Esophagus squamous epithelium (tissue), 5 donors: ENCODE data around the gene RAMAC. TPM values are rescaled to one million over a fixed set of nuclear protein-coding genes. Genes with fewer than 3 reads are reported as not detected.
A peak's percentile ranks its signal among the peaks of the same experiment; 100 is the strongest.

Experiments
- DNase-seq: peaks from one replicate; lab custom pipeline; 2025; lab: John Stamatoyannopoulos, UW
- H3K27ac ChIP-seq, 4 donors: fragments of 200-600 bp; sonication (generic); one replicate each; pipeline ENCODE4 v1.5.1; 2016 to 2019; ENCODE audit warnings: mild to moderate bottlenecking in 1 of 4
- H3K27me3 ChIP-seq, 4 donors: fragments of 200-600 bp; sonication (generic); 1 replicate in 3 of 4; 2 replicates in 1 of 4; pipeline versions ENCODE4 v1.5.1 to v1.6.0; 2017 to 2021; ENCODE audit warnings: antibody characterized with exemption in 1 of 4
- H3K36me3 ChIP-seq, 3 donors: fragments of 200-600 bp; sonication (generic); one replicate each; pipeline ENCODE4 v1.5.1; 2016 to 2019
- H3K4me1 ChIP-seq, 3 donors: fragments of 200-600 bp; sonication (generic); one replicate each; pipeline ENCODE4 v1.5.1; 2017 to 2019
- H3K4me3 ChIP-seq, 4 donors: fragments of 200-600 bp; sonication (generic); 1 replicate in 3 of 4; 2 replicates in 1 of 4; pipeline ENCODE4 v1.5.1; 2016 to 2019; ENCODE audit warnings: mild to moderate bottlenecking in 2 of 4, moderate library complexity in 1 of 4
- H3K9me3 ChIP-seq, 3 donors: fragments of 200-600 bp; sonication (generic); one replicate each; pipeline ENCODE4 v1.5.1; 2016 to 2019
- CTCF ChIP-seq, 6 experiments: fragments of 450-650 bp in 4 of 6; fragments of 200-600 bp in 2 of 6; sonication (generic) in 2 of 6; IDR thresholded peaks; one replicate each; pipeline ENCODE4 v1.5.1; 2016 to 2019; ENCODE audit warnings: antibody characterized with exemption in 6 of 6, mild to moderate bottlenecking in 4 of 6, moderate library complexity in 4 of 6
- POLR2A ChIP-seq, 4 donors: fragments of 450-650 bp; IDR thresholded peaks; one replicate each; pipeline ENCODE4 v1.6.1; 2017; ENCODE audit warnings: antibody characterized with exemption in 4 of 4, mild to moderate bottlenecking in 4 of 4, moderate library complexity in 3 of 4
- WGBS, 2 donors: methylation state at CpG; one replicate each; pipeline ENCODE4 v1.1.5; 2018; 5-methylcytosine and 5-hydroxymethylcytosine counted together
- intact Hi-C: fragments of 100-400 bp; cut with DNase I; formaldehyde crosslinking; loops from one replicate; pipeline ENCODE4 v1.15.0; 2022
- total RNA-seq, 4 donors: library from RNA; depleted of rRNA; stranded (reverse); fragments of >200 nt; gene quantifications; one replicate each; pipeline ENCODE4 v1.1.0, GENCODE V29; 2016
- donor health status: DM: yes; HTN: yes; CAD: no.

RAMAC gene
- total RNA-seq, 4 donors from 2014 or later, result 29.1 to 31.5 (median 31.1) TPM

DNA sequence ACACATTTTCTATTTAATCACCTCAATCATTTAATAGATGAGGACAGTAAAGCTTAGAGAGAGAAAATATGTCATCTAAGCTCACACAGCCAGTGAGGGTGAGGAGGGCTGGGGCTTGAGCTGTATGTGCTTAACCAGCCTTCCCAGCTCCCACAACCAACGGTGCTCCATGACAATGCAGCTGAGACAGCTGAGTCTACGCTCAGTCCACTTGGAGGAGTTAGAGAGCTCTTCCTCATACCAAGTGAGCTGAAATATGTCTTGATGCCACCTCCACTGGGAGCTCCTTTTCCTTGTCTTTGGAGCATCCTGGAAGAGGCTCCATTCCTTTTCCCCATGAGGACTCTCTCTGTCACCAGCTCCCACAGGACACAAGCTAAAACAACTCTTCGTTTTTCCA is 42.8 kb upstream of the RAMAC start:
- WGBS, 2 donors, result 53 to 67% methylated on average over 3 of the region's 3 CpGs
- H3K27ac ChIP-seq, result peak overlapping the region; percentile 6 to 64 (median 19)
- no peaks in the 10 kb centered on the region for H3K27me3 ChIP-seq
- no peak for DNase-seq
- no peak for TF ChIP-seq CTCF (IDR thresholded peaks at IDR 0.05)
- TF ChIP-seq POLR2A (IDR thresholded peaks at IDR 0.05), result no peak
- peaks cover 0 to 34% (median 6%) of the 10 kb centered on the region in 3 donors for H3K4me1 ChIP-seq
- H3K36me3 ChIP-seq, result no peaks in the 10 kb centered on the region
- no peak overlapping the region for H3K4me3 ChIP-seq
- intact Hi-C loops, result no loop called here
- H3K9me3 ChIP-seq, result no peaks in the 10 kb centered on the region

DNA sequence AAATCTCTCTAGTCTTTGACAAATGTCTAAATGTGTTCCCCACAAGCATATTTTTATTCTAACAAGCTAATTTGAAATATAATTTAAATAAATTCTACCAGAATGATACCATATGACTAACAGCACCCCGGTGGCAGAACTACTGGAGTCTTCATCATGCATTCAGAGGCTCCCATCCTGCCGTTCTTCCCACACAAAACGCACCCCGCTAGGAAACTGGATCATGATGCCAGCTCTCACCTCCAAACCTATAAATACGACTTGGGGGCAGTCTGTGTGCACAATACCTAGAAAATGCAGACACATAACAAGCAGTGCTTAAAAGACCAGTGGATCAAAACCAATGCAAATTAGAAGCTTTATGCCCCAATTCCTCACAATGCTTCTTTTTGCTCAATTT is 42.0 kb upstream of the RAMAC start:
- Histone ChIP-seq H3K4me3 (no peak overlapping the region), H3K27ac (no peak overlapping the region), H3K4me1 (peaks cover 0 to 34% (median 6%) of the 10 kb centered on the region in 3 donors), H3K27me3 (peaks cover 0 to 7% (median 0%) of the 10 kb centered on the region in 4 donors), H3K36me3 (no peaks in the 10 kb centered on the region), H3K9me3 (no peaks in the 10 kb centered on the region)
- no peak for DNase-seq
- 57 to 82% methylated on average over 5 of the region's 5 CpGs for WGBS, 2 donors
- intact Hi-C loops, result no loop called here
- no peak for TF ChIP-seq POLR2A (IDR thresholded peaks at IDR 0.05)
- TF ChIP-seq CTCF (IDR thresholded peaks at IDR 0.05), result no peak

- H3K4me1 ChIP-seq, result peaks cover 0 to 34% (median 6%) of the 10 kb centered on the region in 3 donors
- WGBS, 2 donors, result 41 to 63% methylated on average over 5 of the region's 5 CpGs
- H3K27me3 ChIP-seq, result peaks cover 0 to 12% (median 0%) of the 10 kb centered on the region in 4 donors
- no peaks in the 10 kb centered on the region for H3K9me3 ChIP-seq
- TF ChIP-seq CTCF (IDR thresholded peaks at IDR 0.05) (no peak), POLR2A (IDR thresholded peaks at IDR 0.05) (no peak)
- no peak for DNase-seq
- H3K4me3 ChIP-seq, result no peak overlapping the region
- no peak overlapping the region for H3K27ac ChIP-seq
- intact Hi-C loops, result no loop called here
- no peaks in the 10 kb centered on the region for H3K36me3 ChIP-seq
Measured at GRCh38 chr15:82944821-82945220, 41.2 kb upstream of the RAMAC start.

GRCh38 chr15:82945326-82945725 is 40.7 kb upstream of the RAMAC start:
- H3K27ac ChIP-seq, result no peak overlapping the region
- TF ChIP-seq POLR2A (IDR thresholded peaks at IDR 0.05) (no peak), CTCF (IDR thresholded peaks at IDR 0.05) (no peak)
- peaks cover 0 to 14% (median 0%) of the 10 kb centered on the region in 4 donors for H3K27me3 ChIP-seq
- 85 to 90% methylated on average over 5 of the region's 5 CpGs for WGBS, 2 donors
- H3K4me1 ChIP-seq, result peaks cover 0 to 34% (median 6%) of the 10 kb centered on the region in 3 donors
- no peaks in the 10 kb centered on the region for H3K9me3 ChIP-seq
- intact Hi-C loops, result no loop called here
- no peak overlapping the region for H3K4me3 ChIP-seq
- H3K36me3 ChIP-seq, result no peaks in the 10 kb centered on the region
- DNase-seq, result no peak

DNA sequence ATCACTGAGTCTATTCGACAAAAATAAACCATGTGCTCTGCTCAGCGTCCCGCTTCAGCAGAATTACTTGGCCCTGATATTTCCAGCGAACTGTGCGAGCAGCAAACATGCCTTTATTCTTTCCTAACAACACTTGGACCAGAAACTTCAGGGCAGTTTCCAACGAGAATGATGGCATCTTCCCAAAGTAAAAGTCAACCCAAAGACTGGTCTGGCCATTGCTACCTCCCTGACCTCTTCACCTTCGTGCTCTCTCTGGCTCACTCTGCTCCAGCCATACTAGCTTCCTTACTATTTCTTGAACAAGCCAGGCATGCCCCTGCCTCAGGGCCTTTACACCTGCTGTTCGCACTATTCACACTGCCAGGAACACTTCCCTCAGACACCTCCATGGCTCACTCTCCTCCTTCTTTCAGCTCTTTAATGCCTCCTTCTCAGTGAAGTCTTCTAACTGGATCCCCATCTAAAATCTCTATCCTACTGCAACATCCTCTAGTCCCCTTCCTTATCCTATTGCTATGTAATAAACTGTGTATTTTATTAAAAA is 39.8 kb upstream of the RAMAC start:
- TF ChIP-seq POLR2A (IDR thresholded peaks at IDR 0.05) (no peak), CTCF (IDR thresholded peaks at IDR 0.05) (no peak)
- Histone ChIP-seq H3K27me3 (peaks cover 0 to 19% (median 0%) of the 10 kb centered on the region in 4 donors), H3K4me1 (peaks cover 3 to 40% (median 6%) of the 10 kb centered on the region in 3 donors), H3K27ac (no peak overlapping the region), H3K4me3 (no peak overlapping the region), H3K9me3 (no peaks in the 10 kb centered on the region), H3K36me3 (no peaks in the 10 kb centered on the region)
- WGBS, 2 donors, result 82 to 83% methylated on average over 8 of the region's 8 CpGs
- intact Hi-C loops, result no loop called here
- no peak for DNase-seq
